HG03342 (cell line): Measurements from ENCODE around the gene XYLB.
"Not testable (repeated sequence)": the region's sequence is repeated elsewhere in the genome, so short reads cannot be mapped to it uniquely, and the experiment has no call there.

Source experiments
- ATAC-seq: cut with Tn5 transposase; IDR thresholded peaks from one replicate; pipeline ENCODE4 v1.9.1; 2021; ENCODE audit warnings: mild to moderate bottlenecking, moderate library complexity; ENCODE audit not compliant: unreplicated experiment

The XYLB gene

DNA sequence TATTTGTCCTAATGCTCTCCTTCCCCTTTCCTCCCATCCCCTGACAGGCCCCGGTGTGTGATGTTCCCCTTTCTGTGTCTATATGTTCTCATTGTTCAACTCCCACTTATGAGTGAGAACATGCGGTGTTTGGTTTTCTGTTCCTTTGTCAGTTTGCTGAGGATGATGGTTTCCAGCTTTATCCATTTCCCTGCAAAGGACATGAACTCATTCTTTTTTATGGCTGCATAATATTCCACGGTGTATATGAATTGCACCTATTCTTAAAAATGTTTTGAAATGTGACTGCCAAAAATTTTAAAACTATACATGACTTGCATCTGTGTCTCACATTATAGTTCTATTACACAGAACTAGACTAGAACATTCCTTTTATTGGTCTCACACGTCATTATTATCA lies 25.9 kb upstream of the XYLB start:
- not testable (repeated sequence) for ATAC-seq

DNA sequence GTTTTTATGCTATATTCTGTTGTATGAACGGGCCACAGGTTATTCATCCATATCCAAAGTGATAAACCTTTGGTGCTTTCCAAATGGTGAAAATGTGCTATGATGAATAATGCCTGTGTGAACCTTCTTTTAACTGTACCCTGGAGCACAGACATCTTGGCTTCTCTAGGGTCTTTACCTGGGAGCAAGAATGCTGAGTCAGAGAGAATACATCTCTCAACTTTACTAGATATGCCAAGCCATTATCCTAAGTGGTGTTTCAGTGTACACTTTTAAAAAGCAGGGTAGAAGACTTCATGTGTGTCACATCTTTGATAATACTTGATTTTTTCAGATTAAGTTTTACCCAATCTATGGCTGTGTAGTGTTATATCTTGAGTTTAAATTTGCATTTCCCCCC lies 23.5 kb upstream of the XYLB start:
- no peak for ATAC-seq

DNA sequence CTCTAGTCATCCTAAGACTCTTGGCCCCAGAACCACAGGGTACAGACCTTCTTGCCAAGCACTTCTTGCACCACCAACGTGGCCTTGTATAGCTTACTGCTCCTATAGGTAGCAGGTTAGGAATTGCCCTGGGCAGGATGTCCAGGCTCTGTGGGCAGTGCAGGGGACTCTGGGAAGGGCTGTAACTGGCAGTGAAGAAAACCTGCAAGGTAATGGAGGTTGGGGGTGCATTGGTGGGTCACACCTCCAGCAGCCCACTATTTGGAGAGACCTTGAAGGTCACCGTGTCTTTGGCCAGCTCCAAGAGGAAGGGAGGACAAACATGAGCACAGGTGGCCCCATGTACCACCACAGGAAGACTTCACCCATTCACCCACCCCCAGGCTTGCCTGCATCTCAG lies 21.3 kb upstream of the XYLB start:
- no peak for ATAC-seq

DNA sequence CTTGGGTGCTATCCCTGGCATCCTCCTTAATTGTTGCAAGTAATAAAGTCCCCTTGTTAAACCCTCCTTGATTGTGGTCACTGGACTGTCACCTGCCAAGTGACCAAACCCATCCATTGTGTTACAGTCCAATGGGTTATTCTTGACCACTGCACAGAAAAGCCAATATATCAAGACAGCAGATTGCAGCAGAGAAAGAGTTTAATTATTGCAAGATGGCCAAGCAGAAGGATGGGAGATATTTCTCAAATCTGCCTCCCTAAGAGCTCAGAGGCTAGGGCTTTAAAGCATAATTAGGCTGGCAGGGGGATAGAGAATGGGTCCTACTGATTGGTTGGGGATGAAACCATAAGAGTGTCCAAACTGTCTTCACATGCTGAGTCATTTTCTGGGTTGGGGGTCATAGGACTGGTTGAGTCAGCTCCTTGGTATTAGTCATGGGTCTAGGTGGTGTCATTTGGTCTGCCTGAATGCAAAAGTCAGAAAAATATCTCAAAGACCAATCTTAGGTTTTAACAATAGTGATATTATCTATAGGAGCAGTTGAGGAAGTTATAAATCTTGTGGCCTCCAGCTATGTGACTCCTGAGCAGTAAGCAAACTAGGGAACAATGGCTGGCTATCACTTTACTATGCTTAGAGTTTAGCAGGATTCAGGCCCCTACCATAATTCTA lies 19.1 kb upstream of the XYLB start:
- no peak for ATAC-seq

DNA sequence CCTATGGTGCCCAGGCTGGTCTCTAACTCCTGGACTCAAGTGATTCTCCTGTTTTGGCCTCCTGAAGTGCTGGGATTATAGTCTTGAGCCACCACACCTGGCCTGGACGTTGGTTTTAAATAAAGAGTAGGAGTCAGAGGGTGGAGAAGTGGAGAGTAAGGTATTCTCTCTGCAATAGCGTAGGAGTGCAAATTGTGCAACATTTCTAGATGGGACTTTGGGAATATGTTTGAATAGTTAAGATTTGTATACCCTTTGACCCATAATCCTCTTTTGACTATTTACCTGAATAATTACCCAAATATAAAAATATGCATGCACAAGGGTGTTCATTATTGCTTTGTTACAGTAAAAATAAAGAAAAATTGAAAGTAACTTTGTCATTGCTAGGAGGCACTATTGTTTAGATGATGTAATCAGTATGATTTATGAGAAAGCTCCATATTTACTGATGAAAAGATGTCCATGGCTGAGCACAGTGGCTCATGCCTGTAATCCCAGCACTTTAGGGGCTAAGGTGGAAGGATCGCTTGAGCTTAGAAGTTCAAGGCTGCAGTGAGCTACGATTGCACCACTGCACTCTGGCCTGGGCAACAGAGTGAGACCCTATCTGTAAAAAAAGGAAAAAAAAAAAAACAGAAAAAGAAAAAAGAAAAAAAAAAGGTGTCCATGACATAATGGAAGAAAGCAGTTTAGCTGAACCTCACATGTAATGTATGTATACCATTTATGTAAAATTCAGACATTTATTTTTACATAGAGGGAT lies 15.1 kb upstream of the XYLB start:
- ATAC-seq = no peak

DNA sequence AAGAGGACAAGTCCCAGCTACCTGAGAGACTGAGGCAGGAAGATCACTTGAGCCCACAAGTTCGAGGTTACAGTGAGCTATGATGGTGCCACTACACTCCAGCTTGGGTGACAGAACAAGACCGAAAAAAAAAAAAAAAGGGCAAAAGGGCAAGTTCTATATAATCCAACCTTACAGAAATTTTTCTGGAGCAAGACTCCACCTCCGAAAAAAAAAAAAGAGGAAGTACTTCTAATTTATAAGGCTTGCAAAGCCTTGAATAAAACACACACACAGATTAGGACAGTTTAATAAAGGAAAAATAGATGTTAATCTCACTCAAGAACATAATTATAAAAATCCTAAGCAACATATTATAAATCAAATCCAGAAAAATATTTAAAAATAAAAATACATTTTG lies 14.4 kb upstream of the XYLB start:
- ATAC-seq = no peak

DNA sequence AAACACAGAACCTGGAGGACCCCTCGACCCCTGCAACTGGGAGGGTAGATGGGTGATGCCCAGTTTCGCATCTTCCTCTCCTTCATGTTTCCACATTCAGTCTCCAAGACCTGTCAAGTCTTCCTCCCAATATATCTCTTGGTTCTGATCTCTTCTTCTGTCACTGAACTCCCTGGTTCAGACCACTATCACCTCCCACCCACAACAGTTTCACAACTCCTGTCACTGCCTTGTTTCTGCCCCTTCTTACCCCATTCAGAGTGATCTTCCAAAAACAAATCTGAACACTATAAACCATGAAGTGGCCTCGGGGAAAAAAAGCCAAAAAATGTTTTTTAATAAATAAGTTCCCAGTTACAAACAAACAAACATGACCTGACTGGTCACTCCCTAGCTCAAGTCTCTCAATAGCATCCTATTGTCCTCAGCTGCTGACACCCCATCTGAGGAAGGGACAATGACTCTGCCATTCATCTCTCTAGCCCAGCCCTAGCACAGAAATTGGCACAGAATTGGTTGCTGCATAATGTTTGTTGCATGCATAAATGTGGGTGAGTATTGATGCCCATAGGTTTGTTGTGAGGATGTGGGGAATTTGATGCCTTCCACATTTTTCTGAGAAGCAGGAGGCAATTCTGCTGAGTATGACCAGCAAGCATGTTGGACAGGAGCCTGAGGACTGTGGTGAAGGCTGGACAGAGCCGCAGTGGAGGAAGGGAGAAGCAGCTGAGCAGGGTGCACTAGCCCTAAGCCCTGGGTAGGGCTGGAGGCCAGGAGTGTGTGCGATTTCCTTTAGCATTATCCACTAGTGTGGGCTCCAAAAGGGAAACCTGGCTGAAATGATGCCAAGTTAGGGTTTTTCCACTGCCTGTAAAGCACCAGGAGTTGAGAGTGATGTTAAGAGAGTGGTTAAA lies 12.2 kb upstream of the XYLB start:
- no peak for ATAC-seq

DNA sequence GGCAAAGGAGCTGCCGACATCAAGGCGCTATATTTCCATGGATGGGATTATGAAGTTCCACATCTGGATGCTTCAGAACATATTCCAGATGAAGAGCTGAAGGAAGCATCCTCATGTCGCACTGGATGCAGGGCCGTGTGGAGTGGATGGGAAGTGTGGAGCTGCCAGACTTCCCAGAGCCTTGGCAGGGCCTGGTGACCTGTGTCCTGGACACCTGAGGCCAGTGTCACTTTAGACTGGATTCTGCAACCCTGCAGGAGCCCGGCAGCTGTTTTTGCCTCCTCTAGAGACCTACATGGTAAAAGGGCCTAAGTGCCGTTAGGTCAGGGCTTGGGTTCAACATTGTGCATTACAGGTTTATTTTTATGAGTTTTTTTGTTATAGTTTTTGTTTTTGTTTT lies 11.3 kb upstream of the XYLB start:
- ATAC-seq = no peak

DNA sequence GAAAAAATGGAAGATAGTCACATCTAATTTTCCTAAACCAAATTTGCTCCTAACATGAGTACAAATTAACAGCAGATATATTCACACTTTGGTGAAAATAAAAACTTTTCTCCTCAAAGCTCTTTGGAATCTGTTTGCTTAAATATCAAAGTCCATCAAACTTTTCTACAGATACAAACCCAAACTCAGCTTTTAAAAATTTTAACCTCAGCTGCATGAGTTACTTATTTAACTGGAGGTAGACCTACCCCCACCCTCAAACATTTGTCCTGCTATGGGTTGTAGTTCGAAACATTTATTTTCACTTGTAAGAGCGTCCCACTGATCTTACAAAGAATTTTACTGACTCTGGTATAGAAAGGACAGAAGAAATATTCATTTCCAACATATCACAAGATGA lies 8.9 kb upstream of the XYLB start:
- no peak for ATAC-seq

DNA sequence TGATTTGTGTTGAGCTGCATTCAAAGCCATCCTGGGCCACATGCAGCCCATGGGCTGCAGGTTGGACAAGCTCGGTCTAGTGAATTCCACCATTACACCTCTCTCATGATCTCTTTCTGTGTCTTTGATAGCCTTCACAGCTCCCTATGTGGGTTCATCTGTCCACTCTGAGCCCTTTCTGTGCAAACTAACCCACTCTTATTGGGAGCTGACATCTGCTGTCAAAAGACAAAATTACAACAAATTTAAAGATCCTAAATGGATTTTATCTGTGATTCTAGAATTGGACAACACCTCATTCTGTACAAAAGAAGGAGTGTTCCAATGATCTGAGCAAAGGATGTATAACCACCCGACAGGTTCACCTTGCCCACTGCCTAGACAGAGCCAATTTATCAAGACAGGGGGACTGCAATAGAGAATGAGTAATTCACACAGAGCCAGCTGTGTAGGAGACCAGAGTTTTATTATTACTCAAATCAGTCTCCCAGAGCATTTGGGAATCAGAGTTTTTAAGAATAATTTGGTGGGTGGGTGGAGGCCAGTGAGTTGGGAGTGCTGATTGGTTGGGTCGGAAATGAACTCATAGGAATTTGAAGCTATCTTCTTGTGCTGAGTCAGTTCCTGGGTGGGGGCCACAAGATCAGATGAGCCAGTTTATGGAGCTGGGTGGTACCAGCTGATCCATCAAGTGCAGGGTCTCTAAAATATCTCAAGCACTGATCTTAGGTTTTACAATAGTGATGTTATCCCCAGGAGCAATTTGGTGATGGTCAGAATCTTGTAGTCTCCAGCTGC lies 2.6 kb upstream of the XYLB start:
- ATAC-seq = no peak

DNA sequence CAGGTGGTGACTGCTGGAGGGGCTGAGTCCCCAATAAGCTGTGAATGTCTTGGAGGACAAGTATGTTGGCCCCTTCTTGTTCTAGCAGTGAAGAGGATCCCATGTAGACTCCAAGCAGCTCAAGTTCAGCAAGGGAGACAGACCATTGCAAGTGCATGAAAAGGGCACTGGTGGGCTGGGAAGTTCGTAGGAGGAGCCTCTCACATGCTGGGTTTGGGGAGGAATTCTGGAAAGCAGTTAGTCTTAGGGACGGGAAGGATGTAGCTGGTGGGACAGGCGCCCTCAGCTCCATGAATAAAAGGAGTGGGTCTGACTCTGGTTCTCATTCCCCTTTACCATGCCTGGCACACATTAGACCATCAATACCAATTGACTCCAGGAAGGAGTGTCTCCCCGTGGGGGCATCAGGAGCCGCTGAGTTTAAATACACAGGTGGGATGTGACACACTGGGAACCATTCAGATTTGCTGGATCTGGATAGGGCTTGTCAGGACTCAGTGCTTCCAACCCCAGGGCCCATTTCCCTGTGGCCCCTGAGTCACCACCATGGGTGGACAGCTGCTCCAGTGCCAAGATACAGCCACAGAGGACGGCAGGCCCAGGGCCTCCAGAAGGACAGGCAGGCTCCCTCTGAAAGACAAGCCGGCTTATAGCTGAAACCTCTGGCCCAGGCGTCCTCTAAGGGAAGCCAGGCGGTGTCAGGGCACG lies 552 bp upstream of the XYLB start:
- ATAC-seq = no peak

DNA sequence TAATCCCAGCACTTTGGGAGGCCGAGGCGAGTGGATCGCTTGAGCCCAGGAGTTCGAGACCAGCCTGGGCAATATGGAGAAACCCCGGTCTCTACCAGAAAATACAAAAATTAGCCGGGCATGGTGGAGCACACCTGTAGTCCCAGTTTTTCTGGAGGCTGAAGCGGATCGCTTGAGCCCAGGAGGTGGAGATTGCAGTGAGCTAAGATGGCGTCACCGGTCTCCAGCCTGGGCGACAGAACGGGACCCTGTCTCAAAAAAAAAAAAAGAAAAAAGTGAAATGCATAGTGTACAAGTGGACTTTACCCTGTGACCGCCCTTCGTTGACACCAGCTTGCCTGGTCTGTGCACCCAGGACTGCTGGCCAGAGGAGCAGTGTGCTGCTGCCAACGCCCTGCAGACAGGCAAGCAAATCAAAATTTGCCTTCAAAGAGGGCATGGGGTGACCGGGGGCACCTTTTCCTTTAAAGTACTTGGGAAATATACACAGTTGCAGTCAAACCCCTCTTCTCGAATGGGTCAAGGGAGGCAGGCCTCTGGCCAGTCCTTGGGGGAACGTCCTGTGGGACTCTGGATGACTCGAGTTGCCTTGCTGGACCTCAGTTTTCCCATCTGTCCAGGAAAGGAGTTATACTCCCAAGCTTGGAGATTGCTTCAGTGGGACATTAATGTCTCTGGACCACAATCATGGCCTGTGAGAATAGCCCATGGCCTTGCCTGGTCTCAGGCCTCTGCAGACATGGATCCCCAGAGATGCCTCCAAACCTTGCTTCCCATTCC lies 1.0 kb downstream of the XYLB start:
- ATAC-seq = no peak

DNA sequence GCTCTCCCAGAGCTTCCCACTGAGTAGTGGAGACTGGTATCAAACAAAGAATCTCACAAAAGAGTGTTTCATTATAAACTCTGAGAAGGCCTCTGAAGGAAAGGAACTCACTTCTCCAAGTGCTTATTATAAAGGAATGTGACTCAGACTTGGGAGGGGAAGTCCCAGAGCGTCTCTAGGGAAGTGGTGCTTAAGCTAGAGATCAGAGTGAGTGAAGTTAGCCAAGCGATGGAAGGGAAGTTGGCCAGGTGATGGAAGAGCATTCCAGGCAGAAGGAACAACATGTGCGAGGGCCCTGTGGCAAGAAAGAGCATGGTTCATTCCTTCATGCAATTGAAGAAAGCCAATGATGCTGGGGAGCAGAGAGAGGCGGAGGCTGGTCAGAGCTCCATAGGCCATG lies 2.3 kb downstream of the XYLB start:
- no peak for ATAC-seq

DNA sequence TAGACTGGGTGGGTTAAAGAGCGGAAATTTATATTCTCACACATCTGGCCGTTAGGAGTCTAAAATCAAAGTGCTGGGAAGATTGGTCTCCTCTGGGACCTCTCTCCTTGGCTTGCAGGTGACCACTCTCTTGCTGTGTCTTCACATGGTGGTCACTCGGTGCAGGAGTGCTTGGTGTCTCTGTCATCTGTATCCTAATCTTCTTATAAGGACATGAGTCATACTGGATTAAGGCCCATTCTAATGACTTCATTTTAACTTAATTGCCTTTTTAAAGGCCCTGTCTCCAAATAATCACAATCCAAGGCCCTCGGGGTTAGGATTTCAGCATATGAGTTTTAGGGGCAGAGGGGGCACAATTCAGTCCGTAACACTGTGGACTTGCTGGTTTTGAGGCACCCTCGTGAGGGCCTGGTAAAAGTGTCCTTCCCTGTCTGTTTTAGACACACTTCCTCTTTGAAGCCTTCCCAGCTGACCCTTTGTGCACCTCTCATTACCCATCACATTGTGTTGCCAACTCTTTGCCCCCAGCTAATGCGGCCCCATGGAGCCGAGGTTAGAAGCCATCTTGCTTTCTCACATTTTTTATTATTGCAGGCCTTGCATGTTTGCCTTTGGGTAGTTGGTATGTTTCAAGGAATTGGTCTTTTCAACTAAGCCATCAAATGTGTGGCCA lies 3.2 kb downstream of the XYLB start:
- ATAC-seq = no peak

DNA sequence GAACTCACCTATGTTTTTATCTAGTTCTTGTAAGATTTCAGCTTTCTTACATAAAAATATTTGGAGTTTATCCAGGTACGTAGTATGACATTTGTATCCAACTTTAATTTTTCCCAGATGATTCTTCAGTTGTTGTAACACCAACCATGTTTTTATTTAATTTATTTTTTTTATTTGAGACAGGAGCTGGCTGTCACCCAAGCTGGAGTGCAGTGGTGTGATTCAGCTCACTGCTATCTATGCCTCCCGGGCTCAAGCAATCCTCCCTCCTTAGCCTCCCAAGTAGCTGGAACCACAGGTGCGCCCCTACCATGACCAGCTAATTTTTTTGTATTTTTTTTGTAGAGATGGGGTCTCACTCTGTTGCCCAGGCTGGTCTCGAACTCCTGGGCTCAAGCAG lies 6.6 kb downstream of the XYLB start:
- ATAC-seq = no peak

DNA sequence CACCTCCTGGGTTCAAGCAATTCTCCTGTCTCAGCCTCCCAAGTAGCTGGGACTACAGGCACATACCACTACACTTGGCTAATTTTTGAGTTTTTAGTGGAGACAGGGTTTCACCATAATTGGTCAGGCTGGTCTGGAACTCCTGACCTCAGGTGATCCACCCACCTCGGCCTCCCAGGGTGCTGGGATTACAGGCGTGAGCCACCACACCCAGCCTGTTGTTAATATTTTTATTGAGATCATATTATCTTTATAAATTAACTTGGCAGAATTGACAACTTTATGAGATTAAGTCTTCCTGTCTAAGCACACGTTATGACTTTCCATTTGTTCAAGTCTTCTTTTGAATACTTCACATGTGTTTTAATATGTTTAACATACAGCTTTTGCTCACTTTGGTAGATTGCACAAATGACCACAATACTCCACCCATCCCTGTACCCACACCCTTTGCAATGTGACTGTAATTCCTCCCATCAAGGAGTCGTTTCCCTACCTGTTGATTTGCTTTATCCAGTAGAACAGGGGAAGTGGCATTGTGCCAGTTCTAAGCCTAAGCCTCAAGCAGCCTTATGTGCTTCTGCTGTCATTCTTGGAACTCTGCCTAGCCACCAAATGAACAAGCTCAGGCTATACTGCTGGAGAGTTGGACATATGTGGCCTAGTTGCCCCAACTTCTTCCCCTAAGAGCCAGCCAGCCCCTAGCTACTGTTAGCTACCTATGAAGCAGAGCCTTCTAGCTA lies 8.2 kb downstream of the XYLB start:
- no peak for ATAC-seq

DNA sequence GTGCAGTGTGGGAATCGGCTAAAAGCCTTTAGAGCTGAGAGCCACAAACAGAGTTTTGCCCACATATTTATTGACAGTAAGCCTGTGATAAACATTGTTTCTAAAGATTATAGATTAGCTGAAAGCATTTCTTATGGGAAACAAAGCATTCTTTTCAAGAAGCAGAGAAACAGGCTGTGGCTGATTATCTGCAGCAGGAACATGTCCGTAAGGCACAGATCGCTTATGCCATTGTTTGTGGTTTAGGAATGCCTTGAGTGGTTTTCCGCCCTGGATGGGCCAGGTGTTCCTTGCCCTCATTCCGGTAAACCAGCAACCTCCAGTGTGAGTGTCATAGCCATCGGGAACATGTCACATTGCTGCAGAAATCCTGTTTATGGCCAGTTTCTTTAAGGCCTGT lies 12.5 kb downstream of the XYLB start:
- no peak for ATAC-seq

DNA sequence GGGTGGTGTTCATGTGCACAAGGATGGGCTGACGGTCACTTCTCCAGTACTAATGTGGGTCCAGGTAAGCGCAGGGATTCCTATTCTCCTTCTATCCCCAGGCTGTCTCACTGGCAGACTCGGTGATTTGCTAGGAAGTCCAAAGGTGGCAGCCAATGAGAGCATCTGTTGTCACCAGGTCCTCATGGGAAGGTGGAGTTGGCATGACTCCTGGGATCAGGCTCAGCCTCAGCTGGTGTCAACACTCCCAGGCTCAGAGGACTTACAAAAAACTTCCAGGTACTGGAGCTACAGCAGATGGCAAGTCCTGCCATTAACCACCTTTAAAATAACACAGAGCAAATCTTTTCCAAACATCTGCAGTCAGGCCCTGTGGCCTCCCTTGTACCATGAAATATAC lies 13.8 kb downstream of the XYLB start:
- ATAC-seq = no peak
